ENCODE measurements around the gene ITPR3. TPM values are rescaled to one million over a fixed set of nuclear protein-coding genes. Genes with fewer than 3 reads are reported as not detected.

ITPR3 gene
- total and polyA plus RNA-seq, 2 donors (not counting 3 experiments of a cell fraction or from before 2014, with no cell fraction given) = 28.8 to 52.2 TPM

DNA sequence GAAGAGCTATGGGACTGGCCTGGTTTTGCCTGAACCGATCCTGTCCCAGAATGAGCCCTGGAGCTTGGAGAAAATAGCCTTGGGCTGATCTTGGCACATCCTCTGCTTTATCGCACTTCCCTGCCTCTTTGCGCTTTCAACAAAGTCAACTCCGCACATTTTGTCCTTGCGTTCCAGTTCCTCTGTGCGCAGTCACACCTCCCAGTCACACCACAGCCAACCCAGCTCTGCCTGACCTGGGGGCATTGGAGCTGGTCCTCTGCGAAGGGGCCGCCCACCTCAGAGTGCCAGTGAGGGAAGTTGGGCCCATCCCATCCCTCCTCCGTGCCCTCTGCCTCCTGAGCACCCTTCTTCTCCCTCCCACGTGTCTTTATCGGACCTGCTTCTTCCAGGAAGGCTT is 107.3 kb downstream of the ITPR3 start:
- intact Hi-C loops (cut with micrococcal nuclease) (no loop called here), dilution Hi-C loops (cut with MboI; ENCODE audit: extremely low pct_ligation_motif_present, low sequenced_read_pairs) (no loop called here)
- H3K27ac ChIP-seq (ENCODE audit: insufficient read depth, low read depth, low read length) = no peak overlapping the region
- FAIRE-seq (no peak), DNase-seq (ENCODE audit: low read depth, low spot score) (no peak)
- H3K4me3 ChIP-seq (replicated peaks in 1 of 3; ENCODE audit: insufficient read depth in 1 of 3, low read depth in 1 of 3, low read length in 3 of 3) = no peak overlapping the region
- H3K4me1 ChIP-seq (ENCODE audit: control insufficient read depth, extremely low read depth, insufficient read depth, low read length) = no peaks in the 10 kb centered on the region
- H2AFZ ChIP-seq (ENCODE audit: low read depth, low read length) = no peak overlapping the region
- peaks cover 5% of the 10 kb centered on the region in 2 experiments for H3K27me3 ChIP-seq (ENCODE audit: control insufficient read depth in 2 of 2, insufficient read depth in 2 of 2, low read length in 2 of 2)
- no peak overlapping the region for H3K4me2 ChIP-seq (ENCODE audit: insufficient read depth, low read length)
- TF ChIP-seq POLR2AphosphoS5 (IDR thresholded peaks at IDR 0.05; ENCODE audit: insufficient read depth, low read depth, low read length) (no peak), EZH2 (IDR thresholded peaks at IDR 0.05; ENCODE audit: borderline replicate concordance, low read depth, low read length, severe bottlenecking) (no peak), FOS (IDR thresholded peaks at IDR 0.05; ENCODE audit: borderline replicate concordance, insufficient read depth, low read length) (no peak), MYC (IDR thresholded peaks at IDR 0.05; ENCODE audit: low read depth, low read length) (no peak), GATA2 (IDR thresholded peaks at IDR 0.05; ENCODE audit: insufficient read depth, insufficient read length, low read depth, low read length) (no peak), JUN (IDR thresholded peaks at IDR 0.05; ENCODE audit: borderline replicate concordance, insufficient read depth, insufficient read length, low read depth) (no peak), POLR2A (IDR thresholded peaks at IDR 0.05; ENCODE audit: low read depth, low read length) (no peak)
- TF ChIP-seq, protein P1, sequence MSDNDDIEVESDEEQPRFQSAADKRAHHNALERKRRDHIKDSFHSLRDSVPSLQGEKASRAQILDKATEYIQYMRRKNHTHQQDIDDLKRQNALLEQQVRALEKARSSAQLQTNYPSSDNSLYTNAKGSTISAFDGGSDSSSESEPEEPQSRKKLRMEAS (IDR thresholded peaks at IDR 0.05; ENCODE audit: insufficient read depth, insufficient read length) = no peak
- TF ChIP-seq, protein P2, sequence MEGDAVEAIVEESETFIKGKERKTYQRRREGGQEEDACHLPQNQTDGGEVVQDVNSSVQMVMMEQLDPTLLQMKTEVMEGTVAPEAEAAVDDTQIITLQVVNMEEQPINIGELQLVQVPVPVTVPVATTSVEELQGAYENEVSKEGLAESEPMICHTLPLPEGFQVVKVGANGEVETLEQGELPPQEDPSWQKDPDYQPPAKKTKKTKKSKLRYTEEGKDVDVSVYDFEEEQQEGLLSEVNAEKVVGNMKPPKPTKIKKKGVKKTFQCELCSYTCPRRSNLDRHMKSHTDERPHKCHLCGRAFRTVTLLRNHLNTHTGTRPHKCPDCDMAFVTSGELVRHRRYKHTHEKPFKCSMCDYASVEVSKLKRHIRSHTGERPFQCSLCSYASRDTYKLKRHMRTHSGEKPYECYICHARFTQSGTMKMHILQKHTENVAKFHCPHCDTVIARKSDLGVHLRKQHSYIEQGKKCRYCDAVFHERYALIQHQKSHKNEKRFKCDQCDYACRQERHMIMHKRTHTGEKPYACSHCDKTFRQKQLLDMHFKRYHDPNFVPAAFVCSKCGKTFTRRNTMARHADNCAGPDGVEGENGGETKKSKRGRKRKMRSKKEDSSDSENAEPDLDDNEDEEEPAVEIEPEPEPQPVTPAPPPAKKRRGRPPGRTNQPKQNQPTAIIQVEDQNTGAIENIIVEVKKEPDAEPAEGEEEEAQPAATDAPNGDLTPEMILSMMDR (IDR thresholded peaks at IDR 0.05; ENCODE audit: extremely low read depth in 1 of 2, insufficient read depth in 1 of 2, low read depth in 1 of 2, low read length in 2 of 2) = no peak
- no peaks in the 10 kb centered on the region for H3K9me1 ChIP-seq (replicated peaks; ENCODE audit: control insufficient read depth, extremely low read depth, insufficient read depth, low read length)
- no peaks in the 10 kb centered on the region for H3K9me3 ChIP-seq (replicated peaks; ENCODE audit: control insufficient read depth, insufficient read depth, low read length)
- BruUV-seq (replicated peaks) = no TSS peak
- ChIA-PET CTCF (interaction anchor here (1.0 kb wide), 1 partner anchor 17 kb away, joined by 3 read pairs; the partner anchor contains the start of gene UQCC2), POLR2A (no interaction called here)
- no peaks in the 10 kb centered on the region for H3K79me2 ChIP-seq (ENCODE audit: control insufficient read depth, insufficient read depth, low read length)
- no peaks in the 10 kb centered on the region for H4K20me1 ChIP-seq (replicated peaks; ENCODE audit: control insufficient read depth, extremely low read depth, insufficient read depth, low read length)
- H3K9ac ChIP-seq (replicated peaks; ENCODE audit: extremely low read depth, insufficient read depth, low read length) = no peak overlapping the region
- H3K36me3 ChIP-seq (ENCODE audit: control insufficient read depth in 2 of 2, extremely low read depth in 1 of 2, insufficient read depth in 2 of 2, low read length in 2 of 2) = no peaks in the 10 kb centered on the region

Measured in endothelial cell of umbilical vein (primary cell).